ENCODE data around the gene CCP110. TPM values are rescaled to one million over a fixed set of nuclear protein-coding genes. Genes with fewer than 3 reads are reported as not detected.

CCP110 gene
- total and polyA plus RNA-seq, 2 donors from 2014 or later: 3.5 to 14.5 TPM

GRCh38 chr16:19549673-19550072 is 25.9 kb downstream of the CCP110 start:
- no peaks in the 10 kb centered on the region for H3K4me1 ChIP-seq (ENCODE audit: control insufficient read depth in 2 of 3, insufficient read depth in 2 of 3, low read depth in 1 of 3, low read length in 3 of 3)
- no peaks in the 10 kb centered on the region for H3K9me3 ChIP-seq (ENCODE audit: control insufficient read depth in 2 of 3, insufficient read depth in 1 of 3, low read length in 3 of 3)
- no peak overlapping the region for H3K9ac ChIP-seq (ENCODE audit: low read length in 3 of 3)
- no peak overlapping the region for H3K27ac ChIP-seq (ENCODE audit: low read depth in 2 of 2, low read length in 2 of 2)
- FAIRE-seq (no peak), DNase-seq (no peak)
- no peak overlapping the region for H3K4me3 ChIP-seq (ENCODE audit: low read length in 3 of 3)
- peaks cover 0 to 4% (median 2%) of the 10 kb centered on the region in 3 donors for H3K36me3 ChIP-seq (ENCODE audit: control insufficient read depth in 2 of 3, insufficient read depth in 3 of 3, low read length in 3 of 3)
- intact Hi-C loops (cut with DNase I): no loop called here
- TF ChIP-seq CTCF (IDR thresholded peaks at IDR 0.05; ENCODE audit: borderline replicate concordance, extremely low read depth, insufficient read depth): no peak
- H3K27me3 ChIP-seq (ENCODE audit: control insufficient read depth, insufficient read depth, low read length): no peaks in the 10 kb centered on the region

- Histone ChIP-seq H3K36me3 (ENCODE audit: control insufficient read depth in 2 of 3, insufficient read depth in 3 of 3, low read length in 3 of 3) (no peaks in the 10 kb centered on the region), H3K27me3 (ENCODE audit: control insufficient read depth, insufficient read depth, low read length) (no peaks in the 10 kb centered on the region), H3K9ac (ENCODE audit: low read length in 3 of 3) (peak within 1 kb of the TSS; percentile 76 to 96 (median 88)), H3K4me1 (ENCODE audit: control insufficient read depth in 2 of 3, insufficient read depth in 2 of 3, low read depth in 1 of 3, low read length in 3 of 3) (peaks cover 0 to 5% (median 3%) of the 10 kb centered on the region in 3 donors), H3K4me3 (ENCODE audit: low read length in 3 of 3) (peak within 1 kb of the TSS; percentile 73 to 97 (median 89)), H3K9me3 (ENCODE audit: control insufficient read depth in 2 of 3, insufficient read depth in 1 of 3, low read length in 3 of 3) (no peaks in the 10 kb centered on the region), H3K27ac (ENCODE audit: low read depth in 2 of 2, low read length in 2 of 2) (peak within 1 kb of the TSS; percentile 84 to 85)
- peak; percentile 99 for DNase-seq
- peak; percentile 66 for TF ChIP-seq CTCF (IDR thresholded peaks at IDR 0.05; ENCODE audit: borderline replicate concordance, extremely low read depth, insufficient read depth)
- intact Hi-C loops (cut with DNase I): no loop called here
- peak; percentile 73 for FAIRE-seq
Observed at GRCh38 chr16:19555186-19555937, 31.6 kb downstream of the CCP110 start, which contains the start of gene VPS35L. Gene VPS35L (plus strand): TSS chr16:19555703. CDS start chr16:19555730, 27 bp downstream.

DNA sequence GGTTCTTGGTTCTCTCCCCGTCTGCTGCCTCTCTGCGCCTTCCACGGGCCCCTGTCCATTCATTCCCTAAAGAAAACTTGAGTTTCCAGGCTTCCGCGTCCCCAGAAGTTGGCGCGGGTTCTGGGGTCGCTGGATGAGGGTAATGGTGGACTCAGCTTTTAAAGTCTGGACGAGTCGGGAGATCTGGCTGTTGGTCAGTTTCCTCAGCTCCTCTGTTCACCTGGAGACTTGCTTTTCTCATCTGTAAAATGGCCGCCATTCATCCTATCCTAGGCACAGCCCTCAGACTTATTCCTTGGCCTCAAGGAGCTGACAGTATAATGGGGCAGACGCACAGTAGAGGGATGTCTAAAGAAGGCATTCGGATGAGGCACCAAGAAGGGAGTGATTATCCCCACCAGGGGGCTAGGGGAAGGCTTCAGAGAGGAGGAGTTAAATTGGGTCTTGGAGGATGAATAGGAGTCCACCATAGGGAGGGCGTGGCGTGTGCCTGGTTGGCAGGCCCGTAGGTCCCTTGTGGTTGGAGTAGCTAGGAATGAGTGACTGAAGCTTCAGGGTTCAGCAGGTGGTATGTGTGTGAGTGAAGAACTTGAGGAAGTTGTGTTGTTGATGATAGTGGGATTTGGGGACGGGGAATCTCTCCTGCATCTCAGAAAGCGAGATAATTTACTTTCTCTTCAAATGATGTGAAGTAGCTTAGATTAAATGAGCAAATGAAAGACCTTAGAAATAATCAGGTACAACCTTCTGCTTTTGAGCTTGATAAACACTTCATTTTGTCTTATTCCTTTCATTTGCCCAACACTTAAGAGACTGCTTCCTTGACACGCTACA is 32.4 kb downstream of the CCP110 start:
- intact Hi-C loops (cut with DNase I): no loop called here
- Histone ChIP-seq H3K36me3 (ENCODE audit: control insufficient read depth in 2 of 3, insufficient read depth in 3 of 3, low read length in 3 of 3) (no peaks in the 10 kb centered on the region), H3K27ac (ENCODE audit: low read depth in 2 of 2, low read length in 2 of 2) (peak overlapping the region; percentile 84 to 85), H3K4me1 (ENCODE audit: control insufficient read depth in 2 of 3, insufficient read depth in 2 of 3, low read depth in 1 of 3, low read length in 3 of 3) (peaks cover 0 to 5% (median 3%) of the 10 kb centered on the region in 3 donors), H3K9ac (ENCODE audit: low read length in 3 of 3) (peak overlapping the region; percentile 76 to 95 (median 88)), H3K27me3 (ENCODE audit: control insufficient read depth, insufficient read depth, low read length) (no peaks in the 10 kb centered on the region), H3K4me3 (ENCODE audit: low read length in 3 of 3) (peak overlapping the region; percentile 73 to 97 (median 89)), H3K9me3 (ENCODE audit: control insufficient read depth in 2 of 3, insufficient read depth in 1 of 3, low read length in 3 of 3) (no peaks in the 10 kb centered on the region)
- DNase-seq: peak in 1 of 5 donors; percentile 63
- FAIRE-seq: no peak
- no peak for TF ChIP-seq CTCF (IDR thresholded peaks at IDR 0.05; ENCODE audit: borderline replicate concordance, extremely low read depth, insufficient read depth)

All from kidney (tissue), 14 donors.